KMS-11 (cell line): ENCODE data around the gene ARRB2.
"Not testable (repeated sequence)": the region's sequence is repeated elsewhere in the genome, so short reads cannot be mapped to it uniquely, and the experiment has no call there.

Source experiments
- H2AFZ ChIP-seq: fragments of 200-600 bp; sonication (generic); 2 replicates; pipeline ENCODE4 v1.6.1; 2016; ENCODE audit warnings: antibody characterized with exemption, mixed run types, low read depth
- H3K27ac ChIP-seq: fragments of 200-600 bp; sonication (generic); 2 replicates; pipeline ENCODE4 v1.6.1; 2016; ENCODE audit warnings: mild to moderate bottlenecking, mixed run types
- H3K27me3 ChIP-seq: fragments of 200-600 bp; sonication (generic); 2 replicates; pipeline ENCODE4 v1.6.1; 2017; ENCODE audit warnings: mild to moderate bottlenecking, low read depth, mixed run types, moderate library complexity; ENCODE audit not compliant: insufficient read depth
- H3K36me3 ChIP-seq: fragments of 200-600 bp; sonication (generic); 2 replicates; pipeline ENCODE4 v1.6.1; 2017; ENCODE audit warnings: mild to moderate bottlenecking, mixed run types; ENCODE audit not compliant: insufficient read depth
- H3K4me1 ChIP-seq: fragments of 200-600 bp; sonication (generic); 2 replicates; pipeline ENCODE4 v1.6.1; 2016; ENCODE audit warnings: mild to moderate bottlenecking, low read depth, mixed run types; ENCODE audit not compliant: poor library complexity, severe bottlenecking
- H3K4me2 ChIP-seq: fragments of 200-600 bp; sonication (generic); 2 replicates; pipeline ENCODE4 v1.7.0; 2016; ENCODE audit warnings: mild to moderate bottlenecking, mixed run types
- H3K4me3 ChIP-seq: fragments of 200-600 bp; sonication (generic); IDR thresholded peaks from 2 replicates; pipeline ENCODE4 v1.6.1; 2017; ENCODE audit warnings: low read depth, low read length, mixed read lengths; ENCODE audit not compliant: insufficient read depth
- H3K79me2 ChIP-seq: fragments of 200-600 bp; sonication (generic); 2 replicates; pipeline ENCODE4 v1.6.1; 2016; ENCODE audit warnings: low read depth, mixed run types; ENCODE audit not compliant: insufficient read depth
- H3K9ac ChIP-seq: fragments of 200-600 bp; sonication (generic); 2 replicates; pipeline ENCODE4 v1.6.1; 2016; ENCODE audit warnings: mild to moderate bottlenecking, mixed run types
- H4K20me1 ChIP-seq: fragments of 200-600 bp; sonication (generic); 2 replicates; pipeline ENCODE4 v1.6.1; 2016; ENCODE audit warnings: mild to moderate bottlenecking, mixed run types; ENCODE audit not compliant: insufficient read depth
- TF ChIP-seq, protein P1 (sequence below): fragments of 200-600 bp; sonication (generic); conservative IDR thresholded peaks from 2 replicates; pipeline ENCODE4 v1.6.1; 2017; ENCODE audit warnings: low read depth, mild to moderate bottlenecking, antibody characterized with exemption, low read length, moderate library complexity, mixed read lengths

The ARRB2 gene

DNA sequence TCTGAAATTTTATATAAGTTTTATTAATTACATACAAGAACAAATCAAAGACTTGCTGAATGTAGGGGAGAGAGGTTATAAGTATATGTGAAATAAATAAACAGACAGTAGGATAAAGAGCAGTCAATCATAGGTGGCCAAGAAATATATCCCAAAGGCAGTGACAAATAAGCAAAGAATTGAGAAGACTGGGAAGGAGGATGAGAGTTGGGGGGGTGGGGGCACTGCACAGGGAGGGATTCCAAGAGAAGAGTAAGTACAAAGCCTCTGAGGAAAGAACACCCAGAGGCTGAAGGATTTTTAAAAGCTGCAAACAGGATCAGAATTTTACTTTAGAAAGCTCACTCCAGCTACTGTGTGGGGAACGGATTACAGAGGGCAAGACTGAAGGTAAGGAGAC is 9.3 kb upstream of the ARRB2 start:
- no peak overlapping the region for H3K27ac ChIP-seq
- 0 out of 2 replicates have a peak, but pooled peaks cover 5% of the 10 kb centered on the region for H3K79me2 ChIP-seq
- H3K36me3 ChIP-seq = no peaks in the 10 kb centered on the region
- H3K4me3 ChIP-seq = no peak overlapping the region
- H2AFZ ChIP-seq = no peak overlapping the region
- H4K20me1 ChIP-seq = no peaks in the 10 kb centered on the region
- peaks cover 7% of the 10 kb centered on the region for H3K4me1 ChIP-seq
- TF ChIP-seq, protein P1, sequence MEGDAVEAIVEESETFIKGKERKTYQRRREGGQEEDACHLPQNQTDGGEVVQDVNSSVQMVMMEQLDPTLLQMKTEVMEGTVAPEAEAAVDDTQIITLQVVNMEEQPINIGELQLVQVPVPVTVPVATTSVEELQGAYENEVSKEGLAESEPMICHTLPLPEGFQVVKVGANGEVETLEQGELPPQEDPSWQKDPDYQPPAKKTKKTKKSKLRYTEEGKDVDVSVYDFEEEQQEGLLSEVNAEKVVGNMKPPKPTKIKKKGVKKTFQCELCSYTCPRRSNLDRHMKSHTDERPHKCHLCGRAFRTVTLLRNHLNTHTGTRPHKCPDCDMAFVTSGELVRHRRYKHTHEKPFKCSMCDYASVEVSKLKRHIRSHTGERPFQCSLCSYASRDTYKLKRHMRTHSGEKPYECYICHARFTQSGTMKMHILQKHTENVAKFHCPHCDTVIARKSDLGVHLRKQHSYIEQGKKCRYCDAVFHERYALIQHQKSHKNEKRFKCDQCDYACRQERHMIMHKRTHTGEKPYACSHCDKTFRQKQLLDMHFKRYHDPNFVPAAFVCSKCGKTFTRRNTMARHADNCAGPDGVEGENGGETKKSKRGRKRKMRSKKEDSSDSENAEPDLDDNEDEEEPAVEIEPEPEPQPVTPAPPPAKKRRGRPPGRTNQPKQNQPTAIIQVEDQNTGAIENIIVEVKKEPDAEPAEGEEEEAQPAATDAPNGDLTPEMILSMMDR = no peak
- H3K4me2 ChIP-seq = no peak overlapping the region
- H3K27me3 ChIP-seq = no peaks in the 10 kb centered on the region
- no peak overlapping the region for H3K9ac ChIP-seq

DNA sequence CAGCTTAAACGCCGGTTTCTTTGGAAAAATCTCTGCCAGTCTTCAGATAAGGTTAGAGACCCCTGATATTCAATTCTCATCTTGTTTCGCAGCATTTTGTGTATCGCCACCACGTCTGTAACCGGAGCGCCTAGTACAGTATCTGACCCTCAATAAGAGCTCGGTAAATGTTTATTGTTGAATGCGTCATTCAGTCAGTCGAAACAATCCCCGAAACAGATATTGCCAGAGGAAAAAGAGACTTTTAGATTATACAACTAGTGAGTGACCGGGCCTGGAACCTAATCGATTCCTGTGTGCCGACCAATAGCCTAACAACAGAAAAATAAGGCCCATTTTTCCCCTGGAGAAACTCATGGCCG is 7.1 kb upstream of the ARRB2 start:
- no peaks in the 10 kb centered on the region for H3K27me3 ChIP-seq
- 0 out of 2 replicates have a peak, but pooled peaks cover 5% of the 10 kb centered on the region for H3K79me2 ChIP-seq
- H3K4me1 ChIP-seq = no peaks in the 10 kb centered on the region
- 0 out of 2 replicates have a peak overlapping the region, but pooled peaks have one; percentile 26 for H2AFZ ChIP-seq
- H3K27ac ChIP-seq = no peak overlapping the region; the same call in 1 of the 2 replicates
- no peaks in the 10 kb centered on the region for H3K36me3 ChIP-seq
- TF ChIP-seq, protein P1 = no peak
- peak overlapping the region; percentile 45 for H3K4me2 ChIP-seq
- no peak overlapping the region for H3K4me3 ChIP-seq
- H4K20me1 ChIP-seq = no peaks in the 10 kb centered on the region
- peak overlapping the region; percentile 72; the same call in 1 of the 2 replicates for H3K9ac ChIP-seq

DNA sequence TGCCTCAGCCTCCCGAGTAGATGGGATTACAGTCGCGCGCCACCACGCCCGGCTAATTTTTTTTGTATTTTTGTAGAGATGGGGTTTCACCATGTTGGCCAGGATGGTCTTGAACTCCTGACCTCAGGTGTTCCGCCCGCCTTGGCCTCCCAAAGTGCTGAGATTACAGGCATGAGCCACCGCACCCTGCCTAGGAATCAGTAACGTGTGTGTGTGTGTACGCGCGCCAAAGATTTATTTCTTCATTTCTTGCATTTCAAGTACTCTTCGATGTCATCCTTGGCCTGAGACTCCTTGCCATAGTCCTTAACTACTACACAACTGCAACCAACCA is 5.9 kb upstream of the ARRB2 start:
- H3K4me3 ChIP-seq, H3K27me3 ChIP-seq, H3K36me3 ChIP-seq, H3K4me2 ChIP-seq, H3K79me2 ChIP-seq, H3K4me1 ChIP-seq, H2AFZ ChIP-seq, H4K20me1 ChIP-seq, H3K27ac ChIP-seq: not testable (repeated sequence)
- H3K9ac ChIP-seq = 0 out of 2 replicates have a peak overlapping the region, but pooled peaks have one; percentile 72

DNA sequence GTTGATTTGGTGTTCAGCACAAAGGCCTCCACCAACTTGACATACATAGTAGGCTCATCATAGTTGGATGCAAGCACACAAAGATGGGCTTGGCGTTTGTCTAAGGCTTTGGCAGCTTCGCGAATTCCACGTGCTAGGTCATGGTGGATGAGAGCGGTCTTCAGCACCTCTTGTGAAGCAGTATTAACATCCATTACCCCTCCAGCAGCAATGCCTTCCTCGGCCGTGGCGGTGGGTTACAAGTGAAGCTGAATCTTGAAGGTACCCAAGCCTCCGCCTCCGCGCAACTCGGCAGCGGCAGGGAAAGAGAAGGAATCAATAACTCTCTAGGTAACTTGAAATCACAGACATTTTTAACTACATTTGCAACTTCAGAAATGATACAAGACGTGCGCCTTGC is 5.4 kb upstream of the ARRB2 start:
- Histone ChIP-seq H3K27me3 (no peaks in the 10 kb centered on the region), H2AFZ (no peak overlapping the region), H3K27ac (no peak overlapping the region), H3K79me2 (0 out of 2 replicates have a peak, but pooled peaks cover 5% of the 10 kb centered on the region), H3K36me3 (no peaks in the 10 kb centered on the region), H3K4me1 (no peaks in the 10 kb centered on the region), H4K20me1 (no peaks in the 10 kb centered on the region), H3K9ac (no peak overlapping the region), H3K4me2 (no peak overlapping the region), H3K4me3 (no peak overlapping the region)
- TF ChIP-seq, protein P1 = no peak

DNA sequence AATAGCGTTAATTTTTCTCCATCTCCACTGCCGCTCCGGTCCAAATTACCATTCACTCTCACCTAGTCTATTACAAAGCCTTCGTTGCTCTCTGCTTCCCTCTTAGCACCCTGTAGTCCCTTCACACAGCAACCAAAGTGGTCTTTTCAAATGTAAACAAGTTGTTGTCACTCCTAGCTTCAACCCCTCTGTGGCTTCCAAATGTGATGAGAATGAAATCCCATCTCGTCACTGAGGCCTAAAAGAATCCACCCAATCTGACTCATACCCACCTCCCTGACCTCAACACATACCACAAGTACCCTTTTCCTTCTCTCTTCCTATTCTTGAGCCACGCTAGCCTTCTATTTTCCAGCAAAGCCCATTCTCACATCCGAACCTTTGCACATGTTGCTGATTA is 4.3 kb upstream of the ARRB2 start:
- no peaks in the 10 kb centered on the region for H3K4me1 ChIP-seq
- no peak overlapping the region for H3K4me2 ChIP-seq
- no peaks in the 10 kb centered on the region for H3K36me3 ChIP-seq
- H3K79me2 ChIP-seq = 0 out of 2 replicates have a peak, but pooled peaks cover 5% of the 10 kb centered on the region
- H2AFZ ChIP-seq = no peak overlapping the region
- H3K27ac ChIP-seq = no peak overlapping the region
- no peaks in the 10 kb centered on the region for H4K20me1 ChIP-seq
- no peak overlapping the region for H3K9ac ChIP-seq
- TF ChIP-seq, protein P1 = no peak
- no peaks in the 10 kb centered on the region for H3K27me3 ChIP-seq
- no peak overlapping the region for H3K4me3 ChIP-seq
